Heart right ventricle (tissue), 16 donors: ENCODE measurements around the gene EIF3A. TPM values are rescaled to one million over a fixed set of nuclear protein-coding genes. Genes with fewer than 3 reads are reported as not detected.

ENCODE experiments used
- ATAC-seq, 8 donors: fragments of 200-7000 bp; cut with Tn5 transposase; one replicate each; pipeline ENCODE4 v1.9.1; 2020; ENCODE audit warnings: mild to moderate bottlenecking in 8 of 8, moderate library complexity in 8 of 8, moderate number of reproducible peaks in 1 of 8
- DNase-seq, 2 donors: peaks; one replicate each; pipeline ENCODE4 v3.0.0-alpha.2; 2020
- H3K27ac ChIP-seq, 10 donors: fragments of 200-600 bp; sonication (generic) in 2 of 10; one replicate each; pipeline versions ENCODE4 v1.5.0 to v1.8.0; 2020 to 2022; ENCODE audit warnings: mild to moderate bottlenecking in 3 of 10
- H3K27me3 ChIP-seq, 7 donors: fragments of 200-600 bp; one replicate each; pipeline ENCODE4 v1.8.0; 2021 to 2022; ENCODE audit warnings: mild to moderate bottlenecking in 2 of 7
- H3K36me3 ChIP-seq, 9 donors: fragments of 200-600 bp; sonication (generic) in 1 of 9; one replicate each; pipeline versions ENCODE4 v1.5.0 to v1.8.0; 2020 to 2022; ENCODE audit warnings: mild to moderate bottlenecking in 2 of 9
- H3K4me1 ChIP-seq, 9 donors: fragments of 200-600 bp; sonication (generic) in 1 of 9; one replicate each; pipeline versions ENCODE4 v1.5.0 to v1.8.0; 2020 to 2022; ENCODE audit warnings: mild to moderate bottlenecking in 4 of 9
- H3K4me3 ChIP-seq, 10 donors: fragments of 200-600 bp; sonication (generic) in 2 of 10; one replicate each; pipeline versions ENCODE4 v1.5.0 to v1.8.0; 2020 to 2022; ENCODE audit warnings: mild to moderate bottlenecking in 7 of 10, moderate library complexity in 2 of 10
- H3K9me3 ChIP-seq, 11 donors: fragments of 200-600 bp in 10 of 11; sonication (generic) in 2 of 11; one replicate each; pipeline versions ENCODE4 v1.5.0 to v1.8.0; 2013 to 2022; ENCODE audit warnings: mild to moderate bottlenecking in 2 of 11, control low read depth in 1 of 11, moderate library complexity in 1 of 11
- CTCF ChIP-seq, 9 donors: fragments of 200-600 bp; sonication (generic) in 2 of 9; IDR thresholded peaks; one replicate each; pipeline versions ENCODE4 v1.5.0 to v1.8.0; 2021 to 2022; ENCODE audit warnings: antibody characterized with exemption in 9 of 9, mild to moderate bottlenecking in 5 of 9, moderate library complexity in 1 of 9
- WGBS, 2 donors: extraction: QIAGEN DNeasy Blood & Tissue Kit; methylation state at CpG; one replicate each; pipeline ENCODE4 v1.1.7; 2013; ENCODE audit warnings: inconsistent platforms in 1 of 2; 5-methylcytosine and 5-hydroxymethylcytosine counted together
- intact Hi-C, 10 donors: fragments of 100-400 bp; cut with DNase I; formaldehyde crosslinking; loops; one replicate each; pipeline versions ENCODE4 v1.11.1 to v1.14.2; 2022
- polyA plus RNA-seq, 2 donors: library from polyadenylated mRNA; stranded (reverse); fragments of 200-250 nt; gene quantifications; one replicate each; pipeline ENCODE4 v1.2.3, GENCODE V29; 2013
- total RNA-seq, 10 donors: library from RNA; stranded (reverse); fragmentation: NEBNext Ultra II Directional in 3 of 10; extraction: Animal tissue kit (Norgen Biotek cat#: 25700) in 3 of 10; gene quantifications; one replicate each; pipeline versions ENCODE4 v1.2.1 to v1.2.4, GENCODE V29; 2021 to 2023
- donor health status: Arrhythmogenic right ventricular cardiomyopathy.
- donor health status: ischemic (EF 13 %, LVEDD 7.1; RV severe dilation, severe dysfunction).
- donor health status: healthy with polysubstance abuse.
- donor health status: DM: no; HTN: yes; CAD: no.
- donor health status: DM: no; HTN: no; CAD: no.
- donor health status: ischemic (EF 25% LVEDD 6.9; RV normal size, moderate dysfunction).
- donor health status: ischemic (EF 25% LVEDD 5.7; RV mildly dilated, moderate dysfunction).
- donor health status: healthy.
- donor health status: DM: yes; HTN: yes; CAD: no.
- donor health status: Ischemic cardiomyopathy.
- donor health status: ischemic (EF 35%, LVEDD 5.7; RV mildly dilated, moderate dysfunction).
- donor health status: nonischemic (EF 11% LVEDD 7.7; RV severe dilation, severe dysfunction).
- donor health status: DM: yes; HTN: yes; CAD: no.
- donor health status: PGD.
- donor health status: ischemic (EF 29% LVEDD 5.4; RV normal size, mild dysfunction).
- donor health status: nonischemic (EF 23%, LVEDD 6.1; RV moderate dilation, normal function).

Gene EIF3A
- total and polyA plus RNA-seq, 12 donors = 46.9 to 139 (median 124) TPM

GRCh38 chr10:119095640-119096039, 15.0 kb upstream of the EIF3A start:
- intact Hi-C loops = no loop called here
- H3K4me3 ChIP-seq = no peak overlapping the region
- WGBS, 2 donors = 85 to 91% methylated on average over 4 of the region's 4 CpGs
- no peaks in the 10 kb centered on the region for H3K27me3 ChIP-seq
- H3K36me3 ChIP-seq = no peaks in the 10 kb centered on the region
- TF ChIP-seq CTCF (IDR thresholded peaks at IDR 0.05) = no peak
- DNase-seq (no peak), ATAC-seq (no peak)
- peaks cover 0 to 10% (median 4%) of the 10 kb centered on the region in 9 donors for H3K4me1 ChIP-seq
- H3K9me3 ChIP-seq = no peaks in the 10 kb centered on the region
- no peak overlapping the region for H3K27ac ChIP-seq

GRCh38 chr10:119090968-119091367, 10.4 kb upstream of the EIF3A start:
- Histone ChIP-seq H3K9me3 (no peaks in the 10 kb centered on the region), H3K27me3 (no peaks in the 10 kb centered on the region), H3K4me1 (peaks cover 0 to 9% (median 0%) of the 10 kb centered on the region in 9 donors), H3K27ac (peak overlapping the region in 1 of 10 donors; percentile 64), H3K36me3 (no peaks in the 10 kb centered on the region), H3K4me3 (no peak overlapping the region)
- intact Hi-C loops = no loop called here
- 65 to 79% methylated on average over 5 of the region's 5 CpGs for WGBS, 2 donors
- no peak for TF ChIP-seq CTCF (IDR thresholded peaks at IDR 0.05)
- ATAC-seq = peak in 1 of 8 donors; percentile 24
- DNase-seq = no peak

- TF ChIP-seq CTCF (IDR thresholded peaks at IDR 0.05) = no peak
- H3K4me3 ChIP-seq = no peak overlapping the region
- H3K27me3 ChIP-seq = no peaks in the 10 kb centered on the region
- WGBS, 2 donors = 85% methylated on average over 13 of the region's 13 CpGs
- H3K36me3 ChIP-seq = no peaks in the 10 kb centered on the region
- DNase-seq (no peak), ATAC-seq (no peak)
- intact Hi-C loops = no loop called here
- no peaks in the 10 kb centered on the region for H3K9me3 ChIP-seq
- peak overlapping the region in 1 of 10 donors; percentile 64 for H3K27ac ChIP-seq
- peaks cover 0 to 9% (median 0%) of the 10 kb centered on the region in 9 donors for H3K4me1 ChIP-seq
Measured at GRCh38 chr10:119090026-119090795, 9.6 kb upstream of the EIF3A start.

GRCh38 chr10:119087271-119087882, 6.8 kb upstream of the EIF3A start:
- peaks cover 0 to 9% (median 0%) of the 10 kb centered on the region in 9 donors for H3K4me1 ChIP-seq
- H3K36me3 ChIP-seq = no peaks in the 10 kb centered on the region
- no peaks in the 10 kb centered on the region for H3K27me3 ChIP-seq
- ATAC-seq (no peak), DNase-seq (no peak)
- WGBS, 2 donors = 64 to 68% methylated on average over 4 of the region's 4 CpGs
- no peak overlapping the region for H3K4me3 ChIP-seq
- no peak overlapping the region for H3K27ac ChIP-seq
- intact Hi-C loops = loop anchor here in 1 of 10 donors (5.0 kb wide), 1 partner anchor 455 kb away; the partner anchor contains the start of gene RGS10
- no peaks in the 10 kb centered on the region for H3K9me3 ChIP-seq
- no peak for TF ChIP-seq CTCF (IDR thresholded peaks at IDR 0.05)
